CD4-positive, alpha-beta T cell treated with Interleukin-21 for 1 hour (primary cell): ENCODE results near the gene MROH7.
"Not testable (repeated sequence)": the region's sequence is repeated elsewhere in the genome, so short reads cannot be mapped to it uniquely, and the experiment has no call there.

Source experiments
- DNase-seq: peaks from one replicate; pipeline ENCODE4 v3.0.0-alpha.2; 2020

Gene MROH7

DNA sequence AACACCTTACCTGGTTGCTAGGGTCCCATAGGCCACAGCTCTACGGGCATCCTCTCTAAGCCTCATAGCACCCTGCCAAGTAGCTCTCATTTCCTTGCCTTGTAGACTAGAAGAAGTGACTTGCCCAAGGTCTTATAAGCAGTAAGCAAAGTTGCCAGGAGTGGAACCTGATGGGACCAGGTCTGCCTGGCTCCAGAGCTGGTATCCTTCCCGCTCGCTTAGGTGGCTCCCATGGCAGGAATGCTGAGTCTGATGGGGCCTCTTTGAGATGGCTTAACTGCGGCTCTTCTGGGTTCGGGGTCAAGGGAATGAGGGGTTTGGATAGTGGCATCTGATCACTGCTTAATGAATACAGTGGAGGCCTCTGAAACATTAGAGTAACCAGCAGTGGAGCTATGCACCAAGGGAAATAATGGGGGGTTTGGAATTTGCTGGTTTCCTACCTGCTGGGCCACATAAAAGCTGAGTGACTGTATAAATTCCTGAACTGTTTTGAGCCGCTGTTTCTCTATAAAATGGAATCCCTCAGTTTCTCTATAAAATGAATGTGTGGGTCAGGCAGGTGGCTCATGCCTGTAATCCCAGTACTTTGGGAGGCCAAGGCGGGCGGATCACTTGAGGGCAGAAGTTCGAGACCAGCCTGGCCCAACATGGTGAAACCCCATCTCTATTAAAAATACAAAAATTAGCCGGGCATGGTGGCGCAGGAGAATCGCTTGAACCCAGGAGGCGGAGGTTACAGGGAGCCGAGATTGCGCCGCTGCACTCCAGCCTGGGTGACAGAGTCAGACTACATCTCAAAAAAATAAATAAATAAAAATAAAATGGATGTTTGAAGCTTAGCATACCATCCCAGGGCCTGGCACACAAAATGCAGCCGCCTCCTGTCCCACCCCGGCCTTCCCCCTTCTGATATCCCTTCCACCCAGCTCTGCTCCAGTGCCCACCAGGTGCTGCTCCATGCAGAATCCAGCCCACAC, 30.7 kb upstream of the MROH7 start:
- DNase-seq, result no peak

DNA sequence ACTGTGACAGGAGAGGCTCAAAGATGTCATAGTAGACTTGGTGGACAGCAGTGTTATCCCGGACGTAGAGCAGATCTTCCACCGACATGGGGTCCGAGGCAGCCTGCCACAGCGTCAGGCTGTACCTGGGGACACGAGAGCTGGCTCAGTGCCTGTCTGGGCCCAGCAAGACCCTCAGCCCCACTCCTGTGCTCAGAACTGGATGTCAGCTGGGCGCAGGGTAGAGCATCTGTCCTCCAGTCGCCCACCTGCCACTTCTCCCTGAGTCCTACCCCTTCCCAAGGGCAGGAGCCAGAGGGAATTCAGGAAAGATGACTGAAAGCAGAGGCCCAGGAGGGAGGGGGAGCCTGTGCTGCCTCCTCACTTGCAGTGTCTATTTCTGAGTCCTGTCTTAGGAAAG, 30.0 kb upstream of the MROH7 start:
- DNase-seq, result no peak

DNA sequence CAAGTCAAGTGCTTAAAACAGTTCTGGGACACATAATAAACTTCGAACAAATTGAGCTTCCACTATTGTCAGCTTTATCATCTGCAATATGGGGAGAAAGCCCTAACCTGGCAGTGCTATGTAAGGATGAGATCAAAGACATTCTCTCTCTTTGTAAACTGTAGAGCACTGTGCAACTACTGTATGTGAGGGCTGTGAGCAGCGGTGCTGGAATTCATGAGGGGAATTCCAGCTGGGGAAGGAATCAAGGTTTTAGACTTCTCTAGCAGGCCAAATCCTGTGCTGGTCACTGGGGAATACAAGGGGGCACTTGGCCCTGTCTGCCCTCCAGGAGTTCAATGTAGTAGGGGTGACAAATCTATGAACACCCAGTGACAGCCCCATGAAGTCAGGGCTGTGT, 27.6 kb upstream of the MROH7 start:
- no peak for DNase-seq

DNA sequence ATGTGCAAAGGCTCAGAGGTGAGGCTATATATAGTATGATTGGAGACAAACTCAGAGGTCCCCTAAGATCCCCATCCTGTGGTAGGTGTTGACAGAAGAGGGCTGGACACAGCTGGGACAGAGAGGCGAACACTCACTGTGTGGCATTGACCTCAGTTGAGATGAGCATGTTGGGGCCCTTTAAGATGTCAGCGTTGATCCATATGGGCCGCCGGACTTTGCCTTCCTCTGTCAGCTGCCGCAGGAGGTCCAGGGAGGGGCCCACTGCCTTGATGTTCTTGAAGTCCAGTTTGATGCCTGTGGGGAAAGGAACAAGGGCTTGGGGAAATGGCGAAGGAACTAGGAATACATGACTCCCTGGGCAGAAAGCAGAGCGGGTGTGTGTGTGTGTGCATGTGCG, 27.0 kb upstream of the MROH7 start:
- DNase-seq, result no peak

- no peak for DNase-seq
Observed at GRCh38 chr1:54615531-54616279, 25.9 kb upstream of the MROH7 start.

DNA sequence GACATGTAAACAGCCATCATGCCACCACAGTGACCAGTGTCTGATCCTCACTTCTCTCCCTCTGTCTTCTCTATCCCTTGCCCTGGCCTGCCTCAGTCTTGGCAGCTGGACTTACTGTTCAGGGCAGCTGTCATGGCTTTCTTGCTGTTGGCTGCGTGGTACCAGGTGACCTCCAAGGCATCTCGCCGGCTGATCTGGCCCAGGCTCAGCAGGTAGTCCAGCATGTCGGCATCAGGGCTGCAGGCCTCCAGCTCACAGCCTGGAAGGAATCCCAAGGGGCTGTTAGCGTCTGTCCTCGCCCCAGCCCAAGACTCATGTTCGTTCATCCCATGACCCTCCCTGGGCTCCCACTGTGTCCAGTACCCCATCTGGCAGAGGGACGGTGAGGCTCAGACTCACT, 21.8 kb upstream of the MROH7 start:
- DNase-seq, result no peak

DNA sequence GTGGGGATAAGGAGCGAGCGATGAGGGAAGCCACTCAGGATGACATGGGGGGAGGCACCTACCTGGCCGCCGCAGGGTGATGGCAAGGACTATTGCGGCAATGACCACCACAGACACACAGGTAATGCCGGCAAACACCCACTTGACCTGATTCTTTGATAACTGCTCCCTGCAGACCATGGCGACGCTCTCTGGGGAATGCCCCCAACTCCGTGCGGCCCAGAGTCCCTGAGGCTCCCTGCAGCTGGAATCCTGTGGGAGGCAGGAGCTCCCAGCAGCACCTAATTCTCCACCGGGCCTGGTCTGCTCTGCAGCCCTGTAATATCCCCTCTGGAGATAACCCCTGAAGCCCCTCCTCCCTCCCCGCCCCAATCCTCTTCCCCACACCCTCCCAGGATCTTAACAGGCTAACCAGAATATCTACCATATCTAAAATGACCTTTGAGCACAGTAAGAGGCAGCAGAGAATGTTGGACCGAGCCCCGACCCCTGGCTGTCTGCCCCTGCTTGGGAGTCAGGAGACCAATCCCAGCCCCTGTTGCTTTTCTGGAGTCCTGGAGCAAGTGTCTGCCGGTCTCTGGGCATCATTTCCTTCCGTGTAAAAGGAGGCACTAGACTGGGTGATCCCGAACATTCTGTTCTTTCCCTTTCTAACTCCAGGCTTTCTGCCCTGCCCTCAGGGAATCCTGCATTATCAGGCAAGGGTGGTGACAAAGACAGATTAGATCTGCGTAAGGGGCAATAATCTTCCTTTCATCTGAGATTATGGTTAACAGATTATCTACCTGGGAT, 18.2 kb upstream of the MROH7 start, which contains the start of gene FAM151A:
Gene FAM151A, minus strand, starts transcription at position 310 of the 792 bp plus-strand sequence. Its CDS starts 130 bp downstream, at position 180.
- no peak for DNase-seq

DNA sequence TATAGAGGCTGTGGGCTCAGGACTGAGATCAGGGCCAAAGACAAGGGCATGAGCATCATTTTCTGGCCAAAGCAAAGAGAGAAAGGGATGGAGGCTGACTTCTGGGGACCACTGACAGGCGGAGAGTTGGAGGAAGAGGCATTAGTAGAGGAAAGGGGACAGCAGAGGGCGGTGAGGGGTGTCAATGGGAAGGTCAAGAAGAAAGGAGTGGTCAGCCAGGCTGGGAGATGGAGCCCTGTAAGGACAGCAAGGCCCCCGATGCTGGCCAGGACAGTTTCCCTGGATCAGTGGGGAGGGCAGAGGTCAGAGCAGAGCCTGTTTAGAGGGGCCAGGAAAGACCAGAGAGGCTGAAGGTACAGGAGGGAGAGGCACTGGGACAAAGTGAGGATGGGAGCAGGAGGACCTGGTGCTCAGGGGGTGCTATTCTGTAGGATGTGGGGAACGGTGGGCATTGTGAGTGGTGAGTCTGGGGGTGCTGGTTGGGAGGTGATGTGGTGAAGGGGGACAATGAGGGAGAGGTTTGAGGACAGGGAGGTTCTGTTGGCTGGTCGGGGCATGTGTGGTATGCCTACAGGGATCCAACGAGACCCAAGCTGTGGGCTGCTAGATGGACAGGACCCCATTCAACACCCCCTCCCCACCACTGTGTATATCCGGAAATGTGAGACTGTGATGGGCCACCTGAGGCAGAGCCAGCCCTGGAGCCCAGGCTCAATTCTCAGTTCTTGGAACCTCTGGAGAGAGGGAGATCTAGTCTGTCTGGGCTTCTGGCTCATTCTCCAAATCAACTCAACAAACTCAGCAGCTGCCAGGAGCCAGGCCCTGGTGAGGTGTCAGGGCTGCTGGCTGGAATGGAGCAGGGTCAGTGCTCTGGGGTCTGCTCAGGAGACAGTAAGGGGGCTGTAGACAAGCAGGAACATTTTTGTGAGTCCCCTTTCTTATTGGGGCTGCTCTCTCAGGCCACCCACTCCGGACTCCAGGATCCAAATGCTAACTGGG, 16.8 kb upstream of the MROH7 start:
- no peak for DNase-seq

DNA sequence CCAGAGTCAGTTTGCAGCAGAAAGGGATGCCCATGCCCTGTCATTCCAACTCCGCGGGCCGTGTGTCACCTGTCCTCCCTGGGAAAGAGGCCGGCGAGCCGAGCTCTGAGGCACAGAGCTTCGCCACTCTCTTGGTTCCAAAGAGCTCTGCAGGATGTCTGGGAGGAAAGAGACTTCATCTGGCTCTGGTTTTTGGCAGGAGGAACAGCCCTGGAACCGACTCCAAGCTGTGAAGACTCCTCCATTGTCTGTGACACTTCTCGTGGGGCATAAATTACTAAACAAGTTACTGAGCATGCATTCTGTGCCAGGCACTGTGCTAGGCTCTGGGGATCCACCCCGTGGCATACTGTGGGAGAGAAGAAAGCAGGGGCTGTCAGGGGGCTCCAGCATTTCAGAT, 14.4 kb upstream of the MROH7 start:
- no peak for DNase-seq

GRCh38 chr1:54635804-54636203, 5.8 kb upstream of the MROH7 start:
- DNase-seq, result not testable (repeated sequence)

DNA sequence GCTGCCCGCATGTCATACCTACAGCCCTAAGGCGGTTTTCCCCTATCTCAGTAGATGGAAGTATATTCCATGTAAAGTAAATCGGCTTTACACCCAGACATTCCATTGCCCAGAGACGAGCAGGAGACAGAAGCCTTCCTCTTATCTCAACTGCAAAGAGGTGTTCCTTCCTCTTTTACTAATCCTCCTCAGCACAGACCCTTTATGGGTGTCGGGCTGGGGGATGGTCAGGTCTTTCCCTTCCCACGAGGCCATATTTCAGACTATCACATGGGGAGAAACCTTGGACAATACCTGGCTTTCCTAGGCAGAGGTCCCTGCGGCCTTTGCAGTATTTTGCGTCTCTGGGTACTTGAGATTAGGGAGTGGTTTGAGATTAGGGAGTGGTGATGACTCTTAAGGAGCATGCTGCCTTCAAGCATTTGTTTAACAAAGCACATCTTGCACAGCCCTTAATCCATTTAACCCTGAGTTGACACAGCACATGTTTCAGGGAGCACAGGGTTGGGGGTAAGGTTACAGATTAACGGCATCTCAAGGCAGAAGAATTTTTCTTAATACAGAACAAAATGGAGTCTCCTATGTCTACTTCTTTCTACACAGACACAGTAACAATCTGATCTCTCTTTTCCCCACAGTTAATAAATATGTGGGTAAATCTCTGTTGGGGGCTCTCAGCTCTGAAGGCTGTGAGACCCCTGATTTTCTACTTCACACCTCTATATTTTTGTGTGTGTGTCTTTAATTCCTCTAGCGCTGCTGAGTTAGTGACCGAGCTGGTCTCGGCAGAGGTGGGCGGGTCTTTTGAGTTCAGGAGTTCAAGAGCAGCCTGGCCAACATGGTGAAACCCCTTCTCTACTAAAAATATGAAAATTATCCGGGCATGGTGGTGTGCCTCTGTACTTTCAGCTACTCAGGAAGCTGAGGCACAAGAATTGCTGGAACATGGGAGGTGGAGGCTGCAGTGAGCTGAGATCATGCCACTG, 4.8 kb upstream of the MROH7 start:
- not testable (repeated sequence) for DNase-seq

DNA sequence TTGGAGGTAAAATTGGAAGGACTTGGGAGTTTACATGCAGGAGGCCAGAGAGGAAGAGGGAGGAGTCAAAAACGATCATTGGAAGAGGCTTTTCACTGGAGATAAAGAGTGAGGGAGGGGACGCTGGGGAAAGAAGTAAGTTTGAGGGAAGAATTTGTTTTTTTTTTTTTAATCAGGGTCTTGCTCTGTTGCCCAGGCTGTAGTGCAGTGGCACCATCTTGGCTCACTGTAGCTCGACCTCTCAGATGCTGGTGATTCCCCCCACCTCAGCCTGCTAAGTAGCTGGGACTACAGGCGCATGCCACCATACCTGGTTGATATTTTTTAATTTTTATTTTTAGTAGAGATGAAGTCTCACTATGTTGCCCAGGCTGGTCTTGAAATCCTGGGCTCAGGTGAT, 1.2 kb upstream of the MROH7 start:
- no peak for DNase-seq

GRCh38 chr1:54643736-54644135, 2.1 kb downstream of the MROH7 start:
- DNase-seq, result no peak

GRCh38 chr1:54645806-54646676, 4.5 kb downstream of the MROH7 start:
- no peak for DNase-seq

GRCh38 chr1:54649130-54649898, 7.7 kb downstream of the MROH7 start:
- DNase-seq, result no peak

GRCh38 chr1:54649921-54650320, 8.3 kb downstream of the MROH7 start:
- DNase-seq, result no peak

GRCh38 chr1:54650417-54650816, 8.8 kb downstream of the MROH7 start:
- no peak for DNase-seq

DNA sequence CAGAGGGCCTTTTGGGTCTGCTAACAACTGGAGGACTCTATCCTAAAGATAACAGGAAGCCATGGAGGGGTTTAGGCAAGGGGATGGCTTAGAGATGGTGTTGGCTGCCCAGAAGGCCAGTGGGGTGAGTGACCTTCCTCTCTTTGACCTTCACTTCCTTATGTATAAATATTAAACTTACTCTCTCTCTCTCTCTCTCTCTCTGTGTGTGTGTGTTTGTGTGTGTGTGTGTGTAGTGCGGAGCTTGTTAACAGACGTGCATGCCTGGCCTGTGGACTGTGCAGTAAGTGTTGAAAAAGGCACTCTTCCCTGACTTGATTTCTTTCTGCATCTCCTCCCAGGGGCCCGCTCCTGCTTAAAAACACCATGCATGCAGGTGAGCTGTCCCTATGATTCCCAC, 10.0 kb downstream of the MROH7 start:
- DNase-seq, result no peak

DNA sequence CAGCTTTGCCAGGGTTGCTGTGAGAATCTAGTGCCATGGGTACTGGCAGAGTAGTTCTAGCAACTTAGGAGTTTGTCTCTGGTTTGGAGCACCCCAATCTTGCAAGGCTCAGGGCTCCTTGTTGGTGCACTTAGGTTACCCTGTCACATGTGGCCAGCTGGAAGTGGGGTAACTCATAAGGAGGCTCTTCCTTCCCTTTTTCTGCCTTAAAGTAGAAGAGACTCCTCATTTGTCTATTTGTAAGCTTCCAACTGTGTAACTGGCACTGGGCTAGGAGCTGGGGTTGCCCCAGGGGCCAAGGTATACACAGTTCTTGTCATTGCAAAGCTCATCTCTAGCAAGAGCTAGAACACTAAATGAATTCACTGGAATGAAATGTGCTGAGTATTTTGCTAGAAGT, 10.6 kb downstream of the MROH7 start:
- DNase-seq, result no peak
